ENCODE results near the gene GPR55. TPM values are rescaled to one million over a fixed set of nuclear protein-coding genes. Genes with fewer than 3 reads are reported as not detected.

GPR55 gene
- total and polyA plus RNA-seq, 2 donors (not counting 1 experiment from before 2014, with no cell fraction given), result 3.0 to 4.1 TPM

DNA sequence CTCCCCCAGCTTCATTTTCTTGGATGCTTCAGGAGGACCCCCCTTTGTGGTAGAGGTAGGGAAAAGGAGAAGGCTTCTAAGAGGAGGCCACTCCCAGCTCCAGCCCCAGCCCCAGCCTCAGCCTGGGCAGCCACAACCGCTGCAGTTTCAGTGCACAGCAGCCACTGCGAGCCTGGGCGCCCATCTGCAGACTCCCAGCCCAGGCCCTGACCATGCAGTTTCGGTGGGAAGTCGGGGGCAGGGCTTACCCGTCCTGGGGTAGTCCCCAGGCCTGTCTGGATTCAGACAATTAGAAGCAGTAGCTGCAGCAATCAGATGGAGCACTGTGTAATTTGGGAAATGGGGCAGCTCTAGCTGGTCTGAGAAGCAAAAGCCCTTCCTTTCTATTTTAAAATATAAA is 31.7 kb downstream of the GPR55 start:
- no peaks in the 10 kb centered on the region for H3K9me3 Mint-ChIP-seq (ENCODE audit: insufficient read depth)
- ChIA-PET POLR2A (no interaction called here), CTCF (interaction anchor here (0.9 to 3.0 kb wide), 8 partner anchors 9 to 94 kb away, joined by 3 to 8 read pairs (median 4); no protein-coding TSS in a partner anchor)
- no peak overlapping the region for H3K27ac Mint-ChIP-seq
- 2% methylated on average over 5 of the region's 6 CpGs for WGBS (ENCODE audit: insufficient coverage)
- DNase-seq, result no peak
- H3K4me3 ChIP-seq (ENCODE audit: control extremely low read depth in 1 of 5, extremely low read depth in 1 of 5, insufficient read depth in 1 of 5, low read depth in 2 of 5, low read length in 4 of 5), result no peak overlapping the region
- H3K79me2 ChIP-seq (ENCODE audit: control insufficient read depth, insufficient read depth, low read length), result no peaks in the 10 kb centered on the region
- no peak overlapping the region for H3K4me3 Mint-ChIP-seq
- no peaks in the 10 kb centered on the region for H3K27me3 Mint-ChIP-seq
- peaks cover 56% of the 10 kb centered on the region for H3K4me1 Mint-ChIP-seq
- H4K20me1 ChIP-seq (ENCODE audit: control insufficient read depth, insufficient read depth, low read length, poor library complexity, severe bottlenecking), result no peaks in the 10 kb centered on the region
- H3K9ac ChIP-seq (ENCODE audit: low read length), result no peak overlapping the region
- H2AFZ ChIP-seq (ENCODE audit: insufficient read depth, low read depth, low read length, poor library complexity, severe bottlenecking), result peak overlapping the region; percentile 2
- intact Hi-C loops (cut with micrococcal nuclease), result loop anchor here (2.0 kb wide), 1 partner anchor 15 kb away; no protein-coding TSS in a partner anchor
- H3K4me2 ChIP-seq (replicated peaks; ENCODE audit: low read depth, low read length, poor library complexity, severe bottlenecking), result peak overlapping the region; percentile 63
- H3K27me3 ChIP-seq (replicated peaks in 1 of 4; ENCODE audit: control extremely low read depth in 1 of 4, control insufficient read depth in 3 of 4, insufficient read depth in 4 of 4, low read length in 3 of 4), result no peaks in the 10 kb centered on the region
- H3K4me1 ChIP-seq (ENCODE audit: control insufficient read depth in 2 of 2, insufficient read depth in 2 of 2, low read length in 2 of 2), result peaks cover 44 to 66% of the 10 kb centered on the region in 2 donors
- no peak overlapping the region for H3K27ac ChIP-seq (ENCODE audit: low read length in 2 of 2)
- H3K36me3 ChIP-seq (replicated peaks in 1 of 2; ENCODE audit: control extremely low read depth in 1 of 2, control insufficient read depth in 1 of 2, extremely low read depth in 1 of 2, insufficient read depth in 2 of 2, low read length in 1 of 2), result no peaks in the 10 kb centered on the region
- TF ChIP-seq, protein P1, sequence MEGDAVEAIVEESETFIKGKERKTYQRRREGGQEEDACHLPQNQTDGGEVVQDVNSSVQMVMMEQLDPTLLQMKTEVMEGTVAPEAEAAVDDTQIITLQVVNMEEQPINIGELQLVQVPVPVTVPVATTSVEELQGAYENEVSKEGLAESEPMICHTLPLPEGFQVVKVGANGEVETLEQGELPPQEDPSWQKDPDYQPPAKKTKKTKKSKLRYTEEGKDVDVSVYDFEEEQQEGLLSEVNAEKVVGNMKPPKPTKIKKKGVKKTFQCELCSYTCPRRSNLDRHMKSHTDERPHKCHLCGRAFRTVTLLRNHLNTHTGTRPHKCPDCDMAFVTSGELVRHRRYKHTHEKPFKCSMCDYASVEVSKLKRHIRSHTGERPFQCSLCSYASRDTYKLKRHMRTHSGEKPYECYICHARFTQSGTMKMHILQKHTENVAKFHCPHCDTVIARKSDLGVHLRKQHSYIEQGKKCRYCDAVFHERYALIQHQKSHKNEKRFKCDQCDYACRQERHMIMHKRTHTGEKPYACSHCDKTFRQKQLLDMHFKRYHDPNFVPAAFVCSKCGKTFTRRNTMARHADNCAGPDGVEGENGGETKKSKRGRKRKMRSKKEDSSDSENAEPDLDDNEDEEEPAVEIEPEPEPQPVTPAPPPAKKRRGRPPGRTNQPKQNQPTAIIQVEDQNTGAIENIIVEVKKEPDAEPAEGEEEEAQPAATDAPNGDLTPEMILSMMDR (IDR thresholded peaks at IDR 0.05), result no peak
- no peak for TF ChIP-seq EZH2 (IDR thresholded peaks at IDR 0.05; ENCODE audit: borderline replicate concordance, insufficient read depth, low read depth, low read length, poor library complexity, severe bottlenecking)
- peak; percentile 19 for ATAC-seq (ENCODE audit: low read depth)
- peaks cover 0 to 8% (median 0%) of the 10 kb centered on the region in 3 donors for H3K9me3 ChIP-seq (ENCODE audit: control extremely low read depth in 1 of 3, control insufficient read depth in 2 of 3, insufficient read depth in 1 of 3, low read length in 2 of 3)

DNA sequence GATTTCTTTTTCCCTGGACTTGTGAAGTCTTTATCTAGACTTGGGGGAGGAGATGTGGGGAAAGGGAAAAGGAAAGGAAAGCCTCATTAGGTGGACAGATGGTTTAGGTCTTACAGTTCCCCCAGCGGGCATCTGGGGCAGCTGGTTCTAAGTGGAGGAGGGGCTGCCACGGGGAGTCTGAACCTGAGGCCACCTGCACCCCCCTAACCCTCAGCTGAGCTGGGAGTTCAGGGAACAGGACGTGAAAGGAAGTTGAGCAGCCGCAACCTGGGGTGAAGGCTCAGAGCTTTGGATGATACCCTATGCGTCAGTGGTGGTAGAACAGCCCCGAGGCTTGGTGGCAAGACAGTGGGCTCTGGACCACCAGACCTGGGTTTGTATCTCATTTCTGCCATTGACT is 33.5 kb downstream of the GPR55 start:
- Histone ChIP-seq H3K27me3 (replicated peaks in 1 of 4; ENCODE audit: control extremely low read depth in 1 of 4, control insufficient read depth in 3 of 4, insufficient read depth in 4 of 4, low read length in 3 of 4) (no peaks in the 10 kb centered on the region), H3K36me3 (replicated peaks in 1 of 2; ENCODE audit: control extremely low read depth in 1 of 2, control insufficient read depth in 1 of 2, extremely low read depth in 1 of 2, insufficient read depth in 2 of 2, low read length in 1 of 2) (no peaks in the 10 kb centered on the region), H3K9me3 (ENCODE audit: control extremely low read depth in 1 of 3, control insufficient read depth in 2 of 3, insufficient read depth in 1 of 3, low read length in 2 of 3) (peaks cover 0 to 8% (median 0%) of the 10 kb centered on the region in 3 donors), H3K79me2 (ENCODE audit: control insufficient read depth, insufficient read depth, low read length) (no peaks in the 10 kb centered on the region), H3K9ac (ENCODE audit: low read length) (no peak overlapping the region), H3K4me2 (replicated peaks; ENCODE audit: low read depth, low read length, poor library complexity, severe bottlenecking) (peak overlapping the region; percentile 24), H3K4me1 (ENCODE audit: control insufficient read depth in 2 of 2, insufficient read depth in 2 of 2, low read length in 2 of 2) (peaks cover 44 to 67% of the 10 kb centered on the region in 2 donors), H4K20me1 (ENCODE audit: control insufficient read depth, insufficient read depth, low read length, poor library complexity, severe bottlenecking) (no peaks in the 10 kb centered on the region), H3K4me3 (ENCODE audit: control extremely low read depth in 1 of 5, extremely low read depth in 1 of 5, insufficient read depth in 1 of 5, low read depth in 2 of 5, low read length in 4 of 5) (no peak overlapping the region), H3K27ac (ENCODE audit: low read length in 2 of 2) (no peak overlapping the region), H2AFZ (ENCODE audit: insufficient read depth, low read depth, low read length, poor library complexity, severe bottlenecking) (no peak overlapping the region)
- no peak overlapping the region for H3K4me3 Mint-ChIP-seq
- WGBS (ENCODE audit: insufficient coverage), result 30% methylated on average over 2 of the region's 6 CpGs
- CTCF ChIA-PET, result interaction anchor here (0.7 to 1.4 kb wide), 4 partner anchors 9 to 40 kb away, joined by 3 to 4 read pairs (median 4); no protein-coding TSS in a partner anchor
- no peaks in the 10 kb centered on the region for H3K27me3 Mint-ChIP-seq
- TF ChIP-seq, protein P1 (IDR thresholded peaks at IDR 0.05), result no peak
- no peak for TF ChIP-seq EZH2 (IDR thresholded peaks at IDR 0.05; ENCODE audit: borderline replicate concordance, insufficient read depth, low read depth, low read length, poor library complexity, severe bottlenecking)
- peaks cover 54% of the 10 kb centered on the region for H3K4me1 Mint-ChIP-seq
- no peak overlapping the region for H3K27ac Mint-ChIP-seq
- no peak for ATAC-seq (ENCODE audit: low read depth)
- POLR2A ChIA-PET, result no interaction called here
- intact Hi-C loops (cut with micrococcal nuclease), result no loop called here
- no peaks in the 10 kb centered on the region for H3K9me3 Mint-ChIP-seq (ENCODE audit: insufficient read depth)
- no peak for DNase-seq

Measured in B cell (primary cell).